Keratinocyte (primary cell): ENCODE measurements around the gene SLC30A3. TPM values are rescaled to one million over a fixed set of nuclear protein-coding genes. Genes with fewer than 3 reads are reported as not detected.

Experiments used
- DNase-seq: peaks from one replicate; pipeline ENCODE4 v3.0.0-alpha.2; 2011; ENCODE audit warnings: low read depth, missing footprints, low spot score
- FAIRE-seq: peaks from 2 replicates; lab custom pipeline; 2011; peaks lifted over from hg19 to GRCh38; lab: Jason Lieb, UNC
- H2AFZ ChIP-seq: 2 replicates; pipeline ENCODE4 v1.6.0; 2012; ENCODE audit warnings: low read length, control low read depth, inconsistent platforms; ENCODE audit not compliant: control insufficient read depth
- H3K27ac ChIP-seq: 2 replicates; pipeline ENCODE4 v1.5.1; 2011; ENCODE audit warnings: low read length; ENCODE audit not compliant: control insufficient read depth, insufficient read depth
- H3K27me3 ChIP-seq: 3 replicates; pipeline ENCODE4 v1.6.0; 2011; ENCODE audit warnings: low read length; ENCODE audit not compliant: control insufficient read depth, insufficient read depth; ENCODE audit errors: extremely low read depth
- H3K36me3 ChIP-seq, 2 experiments: 2 replicates in 1 of 2; 3 replicates in 1 of 2; pipeline ENCODE4 v1.5.1; 2011; ENCODE audit warnings: low read length in 2 of 2, mild to moderate bottlenecking in 1 of 2; ENCODE audit not compliant: control insufficient read depth in 2 of 2, insufficient read depth in 2 of 2; ENCODE audit errors: extremely low read depth in 1 of 2
- H3K4me1 ChIP-seq: 3 replicates; pipeline ENCODE4 v1.5.1; 2011; ENCODE audit warnings: low read length; ENCODE audit not compliant: control insufficient read depth, insufficient read depth; ENCODE audit errors: extremely low read depth
- H3K4me2 ChIP-seq: 3 replicates; pipeline ENCODE4 v1.6.0; 2011; ENCODE audit warnings: low read depth, low read length; ENCODE audit not compliant: control insufficient read depth, insufficient read depth; ENCODE audit errors: extremely low read depth
- H3K4me3 ChIP-seq, 3 experiments: fragments of 200-600 bp in 1 of 3; sonication (generic) in 1 of 3; 2 replicates in 2 of 3; 3 replicates in 1 of 3; pipeline ENCODE4 v1.5.1; 2011 to 2016; ENCODE audit warnings: low read length in 3 of 3, mild to moderate bottlenecking in 3 of 3, control low read depth in 2 of 3, inconsistent platforms in 1 of 3, low read depth in 1 of 3, mixed read lengths in 1 of 3, mixed run types in 1 of 3, moderate library complexity in 1 of 3; ENCODE audit not compliant: control insufficient read depth in 2 of 3, insufficient read depth in 2 of 3; ENCODE audit errors: extremely low read depth in 1 of 3
- H3K79me2 ChIP-seq: 2 replicates; pipeline ENCODE4 v1.6.0; 2012; ENCODE audit warnings: low read length; ENCODE audit not compliant: control insufficient read depth, insufficient read depth
- H3K9ac ChIP-seq: 3 replicates; pipeline ENCODE4 v1.6.0; 2011; ENCODE audit warnings: low read length; ENCODE audit not compliant: control insufficient read depth, insufficient read depth; ENCODE audit errors: extremely low read depth
- H3K9me1 ChIP-seq: 3 replicates; pipeline ENCODE4 v1.6.0; 2011; ENCODE audit warnings: low read length; ENCODE audit not compliant: control insufficient read depth, insufficient read depth; ENCODE audit errors: extremely low read depth
- H3K9me3 ChIP-seq: 2 replicates; pipeline ENCODE4 v1.5.1; 2012; ENCODE audit warnings: low read depth, low read length; ENCODE audit not compliant: control insufficient read depth
- H4K20me1 ChIP-seq: 3 replicates; pipeline ENCODE4 v1.6.0; 2011; ENCODE audit warnings: low read length; ENCODE audit not compliant: control insufficient read depth, insufficient read depth; ENCODE audit errors: extremely low read depth
- EZH2 ChIP-seq: IDR thresholded peaks from one replicate; pipeline ENCODE4 v1.6.1; 2012; ENCODE audit warnings: inconsistent platforms, mild to moderate bottlenecking, low read length, moderate library complexity
- dilution Hi-C: fragments of 300-500 bp; cut with MboI; formaldehyde crosslinking; loops from one replicate; pipeline ENCODE4 v1.7.0; 2020; ENCODE audit warnings: low sequenced_read_pairs; ENCODE audit not compliant: extremely low pct_ligation_motif_present
- polyA plus RNA-seq, 5 experiments: library from polyadenylated mRNA; depleted of rRNA in 3 of 5; stranded (reverse) in 3 of 5; stranded (forward) in 1 of 5; unstranded in 1 of 5; fragments of >200 nt; gene quantifications; 1 replicate in 1 of 5; 2 replicates in 3 of 5; 3 replicates in 1 of 5; pipeline versions ENCODE4 v1.2.1 to v1.2.3, GENCODE V29; 2011 to 2012; ENCODE audit warnings: missing spikeins in 2 of 5, low read depth in 1 of 5, low replicate concordance in 1 of 5
- TF ChIP-seq, protein P1 (sequence below), 3 experiments: IDR thresholded peaks in 1 of 3; conservative IDR thresholded peaks in 1 of 3; optimal IDR thresholded peaks in 1 of 3; 2 replicates in 2 of 3; 3 replicates in 1 of 3; pipeline versions ENCODE3 to v1.5.1; 2011; ENCODE audit warnings: low read length in 3 of 3, mild to moderate bottlenecking in 3 of 3, moderate library complexity in 2 of 3, control low read depth in 1 of 3, inconsistent platforms in 1 of 3; ENCODE audit not compliant: insufficient read depth in 2 of 3; ENCODE audit errors: extremely low read depth in 1 of 3

SLC30A3 gene
- polyA plus RNA-seq, 1 donor (not counting 4 experiments of a cell fraction or from before 2014, with no cell fraction given) = not detected

DNA sequence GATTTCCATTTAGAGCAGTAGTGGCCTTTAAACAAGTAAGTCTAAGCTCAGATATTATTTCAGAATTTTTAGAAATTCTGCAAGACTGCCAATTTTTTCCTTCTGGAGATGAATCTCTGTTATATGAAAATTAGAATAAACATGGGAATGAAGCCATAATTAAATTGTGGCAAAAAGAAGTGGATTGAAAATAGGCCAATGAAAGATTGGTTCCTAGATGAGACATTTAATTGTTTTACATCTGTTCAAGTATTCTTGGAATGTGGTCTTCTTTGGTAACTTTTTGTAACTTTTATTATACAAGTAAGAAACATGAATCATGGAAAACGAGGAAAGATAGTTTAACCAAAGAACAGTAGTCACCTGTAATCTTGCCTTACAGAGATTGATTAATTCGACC is 35.3 kb downstream of the SLC30A3 start:
- TF ChIP-seq, protein P1, sequence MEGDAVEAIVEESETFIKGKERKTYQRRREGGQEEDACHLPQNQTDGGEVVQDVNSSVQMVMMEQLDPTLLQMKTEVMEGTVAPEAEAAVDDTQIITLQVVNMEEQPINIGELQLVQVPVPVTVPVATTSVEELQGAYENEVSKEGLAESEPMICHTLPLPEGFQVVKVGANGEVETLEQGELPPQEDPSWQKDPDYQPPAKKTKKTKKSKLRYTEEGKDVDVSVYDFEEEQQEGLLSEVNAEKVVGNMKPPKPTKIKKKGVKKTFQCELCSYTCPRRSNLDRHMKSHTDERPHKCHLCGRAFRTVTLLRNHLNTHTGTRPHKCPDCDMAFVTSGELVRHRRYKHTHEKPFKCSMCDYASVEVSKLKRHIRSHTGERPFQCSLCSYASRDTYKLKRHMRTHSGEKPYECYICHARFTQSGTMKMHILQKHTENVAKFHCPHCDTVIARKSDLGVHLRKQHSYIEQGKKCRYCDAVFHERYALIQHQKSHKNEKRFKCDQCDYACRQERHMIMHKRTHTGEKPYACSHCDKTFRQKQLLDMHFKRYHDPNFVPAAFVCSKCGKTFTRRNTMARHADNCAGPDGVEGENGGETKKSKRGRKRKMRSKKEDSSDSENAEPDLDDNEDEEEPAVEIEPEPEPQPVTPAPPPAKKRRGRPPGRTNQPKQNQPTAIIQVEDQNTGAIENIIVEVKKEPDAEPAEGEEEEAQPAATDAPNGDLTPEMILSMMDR (optimal IDR thresholded peaks at IDR 0.05 in 1 of 3, IDR thresholded peaks at IDR 0.05 in 1 of 3, conservative IDR thresholded peaks at IDR 0.05 in 1 of 3; ENCODE audit: extremely low read depth in 1 of 3, insufficient read depth in 2 of 3, low read length in 3 of 3) = no peak
- TF ChIP-seq EZH2 = no peak
- Histone ChIP-seq H3K9me3 (no peaks in the 10 kb centered on the region), H3K27me3 (no peaks in the 10 kb centered on the region), H3K9ac (no peak overlapping the region), H3K9me1 (no peaks in the 10 kb centered on the region), H3K27ac (no peak overlapping the region), H4K20me1 (peaks cover 3% of the 10 kb centered on the region), H3K4me2 (no peak overlapping the region), H3K4me1 (no peaks in the 10 kb centered on the region), H3K4me3 (no peak overlapping the region), H3K36me3 (peaks cover 44 to 65% of the 10 kb centered on the region in 2 experiments), H2AFZ (no peak overlapping the region), H3K79me2 (peaks cover under 1% of the 10 kb centered on the region)
- dilution Hi-C loops = no loop called here
- DNase-seq (no peak), FAIRE-seq (no peak)

- peaks cover 3% of the 10 kb centered on the region for H4K20me1 ChIP-seq
- no peaks in the 10 kb centered on the region for H3K27me3 ChIP-seq
- peaks cover 5% of the 10 kb centered on the region for H3K79me2 ChIP-seq
- H3K4me1 ChIP-seq = peaks cover 5% of the 10 kb centered on the region
- DNase-seq = no peak
- H2AFZ ChIP-seq = no peak overlapping the region
- dilution Hi-C loops = no loop called here
- FAIRE-seq = no peak
- H3K4me3 ChIP-seq = no peak overlapping the region
- H3K9ac ChIP-seq = no peak overlapping the region
- H3K4me2 ChIP-seq = no peak overlapping the region
- no peak for TF ChIP-seq EZH2
- TF ChIP-seq, protein P1 (optimal IDR thresholded peaks at IDR 0.05 in 1 of 3, IDR thresholded peaks at IDR 0.05 in 1 of 3, conservative IDR thresholded peaks at IDR 0.05 in 1 of 3; ENCODE audit: extremely low read depth in 1 of 3, insufficient read depth in 2 of 3, low read length in 3 of 3) = no peak
- H3K27ac ChIP-seq = no peak overlapping the region
- no peaks in the 10 kb centered on the region for H3K9me1 ChIP-seq
- no peaks in the 10 kb centered on the region for H3K9me3 ChIP-seq
- H3K36me3 ChIP-seq = peaks cover 40 to 58% of the 10 kb centered on the region in 2 experiments
Observed at GRCh38 chr2:27225526-27225925, 37.3 kb downstream of the SLC30A3 start.
